Measurements from ENCODE around the gene SDF4. TPM values are rescaled to one million over a fixed set of nuclear protein-coding genes. Genes with fewer than 3 reads are reported as not detected.

SDF4 gene
- total RNA-seq, 4 donors from 2014 or later = 81.7 to 121 (median 104) TPM

GRCh38 chr1:1242461-1243265 is 10.9 kb upstream of the SDF4 start:
- intact Hi-C loops (cut with DNase I; ENCODE audit: low total_unique reads) = no loop called here
- WGBS, 2 donors = 86 to 90% methylated on average over 34 to 36 of the region's 41 CpGs
- TF ChIP-seq CTCF (IDR thresholded peaks at IDR 0.05) (no peak), POLR2A (IDR thresholded peaks at IDR 0.05) (no peak)
- DNase-seq (ENCODE audit: low spot score in 2 of 2) = no peak
- no peak overlapping the region for H3K4me3 ChIP-seq (ENCODE audit: low read depth, poor library complexity, severe bottlenecking)

- H3K4me3 ChIP-seq (ENCODE audit: low read depth, poor library complexity, severe bottlenecking) = no peak overlapping the region
- intact Hi-C loops (cut with DNase I; ENCODE audit: low total_unique reads) = no loop called here
- DNase-seq (ENCODE audit: low spot score in 2 of 2) = no peak
- whole genome bisulfite sequencing, 2 donors = 80 to 82% methylated on average over 16 to 19 of the region's 26 CpGs
- TF ChIP-seq CTCF (IDR thresholded peaks at IDR 0.05) (no peak), POLR2A (IDR thresholded peaks at IDR 0.05) (no peak)
Observed at GRCh38 chr1:1241588-1242219, 9.9 kb upstream of the SDF4 start.

- DNase-seq (ENCODE audit: low spot score in 2 of 2) = no peak
- H3K4me3 ChIP-seq (ENCODE audit: low read depth, poor library complexity, severe bottlenecking) = no peak overlapping the region
- TF ChIP-seq POLR2A (IDR thresholded peaks at IDR 0.05) (no peak), CTCF (IDR thresholded peaks at IDR 0.05) (no peak)
- 43 to 47% methylated on average over 7 to 18 of the region's 23 CpGs for WGBS, 2 donors
- intact Hi-C loops (cut with DNase I; ENCODE audit: low total_unique reads) = no loop called here
Observed at GRCh38 chr1:1240822-1241587, 9.2 kb upstream of the SDF4 start.

- no peak for TF ChIP-seq POLR2A (IDR thresholded peaks at IDR 0.05)
- TF ChIP-seq CTCF (IDR thresholded peaks at IDR 0.05) = no peak
- DNase-seq (ENCODE audit: low spot score in 2 of 2) = no peak
- no peak overlapping the region for H3K4me3 ChIP-seq (ENCODE audit: low read depth, poor library complexity, severe bottlenecking)
- 74% methylated on average over 5 of the region's 11 CpGs; no CpG with 5 or more reads in 1 of the 2 donors for WGBS, 2 donors
- intact Hi-C loops (cut with DNase I; ENCODE audit: low total_unique reads) = no loop called here
Observed at GRCh38 chr1:1240348-1240732, 8.5 kb upstream of the SDF4 start.

GRCh38 chr1:1239614-1240347 is 8.0 kb upstream of the SDF4 start:
- WGBS, 2 donors = 33 to 36% methylated on average over 12 to 24 of the region's 30 CpGs
- H3K4me3 ChIP-seq (ENCODE audit: low read depth, poor library complexity, severe bottlenecking) = no peak overlapping the region
- DNase-seq (ENCODE audit: low spot score in 2 of 2) = no peak
- intact Hi-C loops (cut with DNase I; ENCODE audit: low total_unique reads) = no loop called here
- TF ChIP-seq CTCF (IDR thresholded peaks at IDR 0.05) (no peak), POLR2A (IDR thresholded peaks at IDR 0.05) (no peak)

Measured in lower leg skin (tissue), 4 donors.